NCI-H2029 (cell line): ENCODE results near the gene RER1.
A peak's percentile ranks its signal among the peaks of the same experiment; 100 is the strongest.

ENCODE experiments used
- DNase-seq: peaks from one replicate; lab custom pipeline; 2025; lab: John Stamatoyannopoulos, UW

Gene RER1

GRCh38 chr1:2407166-2407990 lies 15.7 kb downstream of the RER1 start:
- DNase-seq: no peak

DNA sequence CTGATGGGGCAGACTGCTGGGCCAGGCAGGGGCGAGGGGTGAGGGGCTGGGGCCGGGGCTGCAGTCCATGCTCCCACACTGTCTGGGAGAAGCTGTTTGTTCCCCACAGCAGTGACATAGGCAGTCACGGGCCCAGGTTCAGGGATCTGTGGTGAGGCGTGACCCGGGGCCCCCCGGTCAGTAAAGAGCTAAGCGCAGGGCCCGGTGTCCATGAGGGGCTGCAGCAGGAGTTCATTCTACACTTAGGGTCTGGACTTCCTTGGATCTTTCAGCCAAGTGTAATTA lies 16.3 kb downstream of the RER1 start:
- DNase-seq: no peak

DNA sequence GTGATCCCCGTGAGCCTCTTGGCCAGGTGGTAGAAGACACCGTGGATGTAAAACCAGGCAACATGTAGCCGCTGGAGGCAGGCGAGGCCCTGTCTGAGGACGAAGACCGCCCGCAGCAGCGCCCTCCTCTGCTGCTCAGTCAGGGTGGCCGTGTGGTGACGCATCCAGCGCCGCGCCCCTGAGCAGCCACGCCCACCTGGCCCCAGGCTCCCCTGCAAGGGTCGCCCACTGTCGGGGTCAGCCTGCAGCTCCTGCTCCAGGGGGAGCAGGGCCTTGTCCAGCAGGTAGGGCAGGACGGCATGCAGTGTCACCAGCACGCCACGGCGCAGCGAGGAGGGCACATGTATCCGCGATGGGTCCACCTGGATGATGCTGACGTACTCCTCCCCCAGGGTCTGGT lies 16.8 kb downstream of the RER1 start:
- no peak for DNase-seq

GRCh38 chr1:2408859-2409276 lies 17.2 kb downstream of the RER1 start:
- no peak for DNase-seq

DNA sequence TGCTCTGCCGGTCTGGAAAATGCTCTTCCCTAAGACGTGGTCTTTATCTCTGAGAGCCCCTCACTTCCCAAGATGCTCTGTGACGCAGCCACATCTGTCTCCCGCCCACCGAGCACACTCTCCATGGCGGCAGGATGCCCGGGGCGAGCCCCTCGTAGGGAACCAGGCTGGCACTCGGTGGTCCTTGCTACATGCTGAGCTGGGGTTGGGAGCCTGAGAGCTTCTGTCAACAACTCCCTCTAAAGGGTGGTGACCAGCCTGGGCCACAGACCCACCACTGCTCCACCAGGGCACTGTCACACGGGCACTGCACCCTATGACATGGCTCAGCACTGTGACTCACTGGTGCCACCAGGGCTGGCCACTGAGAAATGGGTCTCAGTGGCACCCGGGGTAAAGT lies 18.1 kb downstream of the RER1 start:
- no peak for DNase-seq

GRCh38 chr1:2411801-2412394 lies 20.3 kb downstream of the RER1 start:
- DNase-seq: no peak

DNA sequence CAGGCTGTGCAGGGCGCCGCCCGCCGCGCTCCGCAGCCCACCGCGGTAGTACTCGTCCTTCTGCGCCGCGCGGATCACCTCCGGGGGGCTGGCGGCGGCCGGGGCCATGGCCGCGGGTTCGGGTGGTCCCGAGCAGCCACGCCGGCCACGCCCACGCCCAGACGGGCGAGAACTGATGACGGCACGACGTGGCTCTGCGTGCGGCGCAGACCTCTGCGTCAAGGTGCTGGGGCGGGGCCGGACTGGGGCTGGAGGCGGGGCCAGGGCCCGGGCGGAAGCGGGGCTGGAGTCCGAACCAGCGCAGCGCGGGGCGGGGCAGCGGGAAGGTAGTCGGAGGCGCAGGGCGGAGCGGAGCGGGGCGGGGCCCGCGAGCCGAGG lies 20.7 kb downstream of the RER1 start, which contains the start of gene PEX10:
Gene PEX10 (minus strand): TSS at position 170 of the 378 bp plus-strand sequence. CDS start 62 bp downstream, at position 108.
- DNase-seq: peak; percentile 93

DNA sequence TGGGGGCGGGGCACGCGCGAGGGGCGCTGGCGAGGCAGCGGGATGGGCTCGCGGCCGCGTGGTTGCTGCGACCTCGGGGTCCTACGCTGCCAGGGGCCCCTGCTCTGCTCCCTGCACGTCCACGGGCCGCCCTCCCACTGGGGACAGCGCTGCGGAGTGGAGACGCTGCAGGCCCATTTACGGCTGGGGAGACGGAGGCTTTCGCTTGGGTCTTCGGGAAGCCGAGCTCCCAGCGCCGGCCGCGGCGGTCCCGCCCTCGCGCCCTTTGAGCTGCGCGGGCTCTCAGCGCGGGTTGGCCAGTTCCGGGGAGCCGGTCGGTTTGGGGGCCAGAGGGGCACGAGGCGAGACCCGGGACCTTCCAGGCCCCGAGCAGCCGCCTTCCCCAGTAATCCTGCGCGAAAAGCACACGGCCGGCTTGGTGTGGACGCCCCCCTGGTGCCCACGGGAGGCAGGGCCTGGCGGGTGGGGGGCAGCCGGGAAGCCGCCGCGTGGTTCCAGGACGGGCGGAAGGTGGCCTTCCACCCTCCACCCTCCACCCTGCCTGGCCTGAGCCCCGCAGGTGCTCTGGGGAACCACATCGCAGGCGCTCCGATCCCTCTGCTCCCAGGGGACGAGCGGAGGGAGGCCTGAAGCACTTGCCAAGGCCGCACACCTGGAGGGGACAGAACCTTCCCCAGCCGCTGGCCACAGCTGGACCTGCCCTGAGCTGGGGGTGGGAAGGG lies 21.3 kb downstream of the RER1 start:
- peak; percentile 60 for DNase-seq

- no peak for DNase-seq
These were observed 22.1 kb downstream of the RER1 start for GRCh38 chr1:2413495-2414296.

DNA sequence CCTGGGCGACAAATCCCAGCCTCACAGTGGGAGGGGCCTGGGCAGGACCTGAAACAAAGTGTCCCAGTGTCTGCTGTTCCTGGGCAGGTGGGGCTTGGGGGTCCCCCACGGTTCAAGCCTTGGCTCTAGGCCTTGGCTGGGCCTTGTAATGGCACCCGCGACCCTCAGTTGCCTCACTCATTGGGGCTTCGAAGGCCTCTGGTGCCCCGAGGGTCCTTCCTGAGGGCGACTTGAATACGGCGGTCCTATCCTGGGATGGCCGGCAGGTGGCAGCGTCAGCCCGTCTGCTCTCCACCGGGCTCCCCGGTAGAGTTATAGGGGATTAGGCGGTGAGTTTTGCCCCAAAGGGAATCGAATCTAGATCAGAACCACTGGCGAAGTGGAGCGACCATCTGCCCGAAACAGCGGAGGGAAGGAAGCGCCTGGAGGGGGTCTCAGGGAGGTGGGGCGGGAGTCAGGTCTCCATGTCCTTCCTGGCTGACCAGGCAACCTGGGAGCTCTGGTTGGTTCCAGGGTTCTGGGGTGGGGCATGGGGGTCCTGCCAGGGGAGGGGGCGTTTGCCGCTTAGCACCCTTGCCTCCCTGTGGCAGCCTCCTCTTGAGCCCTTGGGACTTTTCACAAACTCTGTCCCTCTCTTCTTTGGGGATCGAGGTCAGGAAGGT lies 22.8 kb downstream of the RER1 start:
- DNase-seq: peak; percentile 7

- DNase-seq: no peak
These were observed 23.7 kb downstream of the RER1 start for GRCh38 chr1:2415337-2415736.

GRCh38 chr1:2415801-2416208 lies 24.2 kb downstream of the RER1 start:
- peak; percentile 39 for DNase-seq

DNA sequence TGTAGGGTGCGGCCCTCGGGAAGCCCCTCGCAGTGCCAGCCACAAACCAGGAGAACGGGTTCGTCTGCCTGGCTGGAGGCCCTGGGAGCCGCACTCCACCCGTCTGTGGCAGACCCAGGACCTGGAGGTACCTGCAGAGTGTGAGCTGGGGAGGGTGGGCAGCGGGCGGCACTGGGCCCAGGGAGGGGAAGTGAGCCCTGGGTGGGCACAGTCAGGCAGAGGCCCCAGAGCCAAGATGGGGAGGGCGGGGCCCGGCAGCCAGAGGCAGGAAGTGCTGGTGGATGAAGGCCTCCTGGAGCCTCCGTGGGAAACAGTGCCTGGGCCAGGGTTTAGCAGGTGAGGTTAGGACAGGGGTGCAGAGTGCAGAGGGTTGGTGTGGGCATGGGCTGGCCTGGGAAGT lies 24.8 kb downstream of the RER1 start:
- no peak for DNase-seq

DNA sequence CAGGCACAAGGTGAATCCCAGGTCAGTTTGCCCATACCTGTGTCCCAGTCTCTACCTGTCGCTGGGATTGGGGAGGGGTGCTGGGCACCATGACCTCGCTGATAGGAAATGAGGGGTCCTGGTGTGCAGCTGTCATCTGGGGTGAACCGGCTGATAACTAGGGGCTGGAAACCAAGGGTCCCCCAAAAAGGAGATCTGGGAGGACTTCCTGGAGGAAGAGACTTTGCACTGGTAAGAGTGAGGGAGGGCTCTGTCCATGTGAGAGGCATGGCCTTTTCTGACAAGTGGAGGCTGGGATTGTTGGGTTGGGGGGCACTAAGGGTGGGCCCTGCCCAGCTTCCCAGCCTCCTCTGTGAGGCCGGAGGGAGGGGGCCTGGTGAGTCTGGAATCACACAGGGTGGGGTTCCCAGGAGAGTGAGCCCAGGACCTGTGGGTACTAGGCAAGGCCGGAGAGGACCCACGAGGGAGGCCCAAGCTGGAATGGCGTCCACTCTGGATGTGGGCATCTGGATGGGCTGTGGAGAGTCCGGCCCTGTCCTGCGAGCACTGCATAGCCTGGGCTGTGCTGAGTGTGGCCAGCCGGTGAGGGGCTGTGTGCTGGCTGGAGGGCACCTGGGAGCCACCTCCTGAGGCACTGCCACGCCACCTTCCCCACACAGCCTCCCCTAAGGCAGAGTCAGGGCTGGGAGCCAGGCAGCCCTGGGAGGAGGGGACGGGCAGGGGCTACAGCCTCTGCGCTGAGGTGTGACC lies 25.6 kb downstream of the RER1 start:
- no peak for DNase-seq

DNA sequence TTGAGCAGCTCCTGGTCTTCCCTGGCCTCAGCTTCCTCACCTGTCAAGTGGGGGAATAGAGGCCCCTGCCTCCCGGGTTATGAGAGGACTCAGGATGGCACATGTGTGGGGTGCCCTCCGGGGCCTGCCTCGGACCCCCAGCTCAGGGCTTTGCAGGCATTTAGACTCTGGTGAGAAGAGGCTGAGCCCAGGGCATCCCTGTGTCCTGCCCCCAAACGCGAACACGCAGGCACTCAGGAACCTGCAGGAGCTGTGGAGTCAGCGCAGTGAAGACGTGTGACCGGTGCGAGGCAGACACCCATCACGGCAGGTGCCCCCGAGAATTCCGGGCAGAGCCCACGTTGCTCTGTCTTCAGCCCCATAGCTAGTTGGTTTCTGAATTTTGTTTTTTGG lies 26.2 kb downstream of the RER1 start:
- DNase-seq: no peak

GRCh38 chr1:2418791-2419320 lies 27.2 kb downstream of the RER1 start:
- no peak for DNase-seq

GRCh38 chr1:2419416-2419815 lies 27.8 kb downstream of the RER1 start:
- no peak for DNase-seq

GRCh38 chr1:2422523-2422922 lies 30.9 kb downstream of the RER1 start:
- no peak for DNase-seq

DNA sequence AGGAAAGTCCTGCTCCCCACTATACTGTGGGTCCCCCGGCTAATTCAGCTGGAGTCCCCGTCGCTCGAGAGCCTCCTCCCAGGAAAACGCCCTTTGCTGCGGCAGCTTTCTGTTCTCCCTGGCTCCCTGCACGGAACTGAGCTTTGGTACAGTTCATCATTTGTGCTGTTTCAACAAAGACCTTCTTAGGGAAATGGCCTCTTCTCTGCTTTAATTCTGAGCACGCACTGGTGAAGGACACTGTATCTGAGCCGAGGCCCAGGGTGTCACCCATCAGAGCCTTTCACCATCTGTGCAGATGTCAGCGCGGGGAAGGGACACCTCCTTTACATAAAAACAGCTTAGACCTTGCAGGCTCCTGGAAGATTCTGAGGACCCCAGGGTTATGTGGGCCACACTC lies 34.3 kb downstream of the RER1 start:
- DNase-seq: no peak

GRCh38 chr1:2426540-2426939 lies 34.9 kb downstream of the RER1 start:
- no peak for DNase-seq

DNA sequence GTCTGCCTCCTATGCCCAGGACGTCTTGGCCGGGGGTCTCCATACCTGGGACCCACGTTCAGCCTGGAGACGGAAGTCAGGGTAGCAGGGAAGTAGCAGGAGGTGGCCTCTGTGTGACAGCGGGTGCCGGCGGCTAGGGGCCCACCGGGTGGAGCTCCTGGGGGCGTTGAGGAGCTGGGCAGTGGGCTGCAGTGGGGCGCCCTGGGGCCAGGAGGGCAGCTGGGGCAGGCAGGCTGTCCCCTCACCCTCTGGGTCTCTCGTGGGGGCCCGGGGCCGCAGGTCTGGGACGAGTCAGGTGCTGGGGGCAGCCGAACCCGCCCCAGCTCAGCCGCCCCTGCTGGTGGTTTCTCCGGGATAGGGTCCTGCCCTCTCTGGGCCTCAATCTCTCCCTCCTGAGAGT lies 35.4 kb downstream of the RER1 start:
- DNase-seq: no peak
